HCT116 (cell line): ENCODE measurements around the gene ZNF2. TPM values are rescaled to one million over a fixed set of nuclear protein-coding genes. Genes with fewer than 3 reads are reported as not detected.

ENCODE experiments used
- ATAC-seq: fragments of 200-7000 bp; cut with Tn5 transposase; 2 replicates; pipeline ENCODE4 v1.9.1; 2020; ENCODE audit warnings: mild to moderate bottlenecking, moderate library complexity
- BruUV-seq: library from RNA; stranded (reverse); fragments of 400-500 nt; replicated peaks from 2 replicates; lab custom pipeline; 2021; lab: Mats Ljungman, UMichigan
- CTCF ChIA-PET: fragments of 300-600 bp; sonication (Branson Sonifier 250); formaldehyde crosslinking; loops from one replicate; lab custom pipeline; 2021; ENCODE audit warnings: antibody characterized with exemption; lab: Charles Lee
- POLR2A ChIA-PET: fragments of 300-600, 350-600 bp; sonication (Branson Sonifier 250); formaldehyde crosslinking; loops from one replicate; lab custom pipeline; 2021; ENCODE audit warnings: antibody characterized with exemption; lab: Charles Lee
- RAD21 ChIA-PET, 2 experiments: fragments of 300-600 bp; sonication (Branson Sonifier 250); formaldehyde crosslinking; loops; one replicate each; lab custom pipeline; 2023; ENCODE audit warnings: low total read pairs in 2 of 2; ENCODE audit not compliant: uncharacterized antibody in 2 of 2, unreplicated experiment in 2 of 2, low non-redundant PET in 1 of 2; lab: Charles Lee
- DNase-seq: peaks from one replicate; pipeline ENCODE4 v3.0.0-alpha.2; 2010; ENCODE audit warnings: low read depth, low spot score
- H2AFZ ChIP-seq: fragments of 200-600 bp; shearing (Covaris generic), sonication (generic); 2 replicates; pipeline ENCODE4 v1.6.1; 2017; ENCODE audit warnings: low read depth, mixed run types, mixed read lengths, antibody characterized with exemption, low read length; ENCODE audit not compliant: poor library complexity, severe bottlenecking
- H3K27ac ChIP-seq: 2 replicates; pipeline ENCODE4 v1.5.1; 2012; ENCODE audit warnings: low read depth, low read length
- H3K27me3 ChIP-seq: fragments of 200-600 bp; sonication (generic); 2 replicates; pipeline ENCODE4 v1.6.1; 2016; ENCODE audit warnings: mixed run types, low read length, mixed read lengths; ENCODE audit not compliant: insufficient read depth
- H3K36me3 ChIP-seq, 2 experiments: fragments of 200-500 bp in 1 of 2; fragments of 200-600 bp in 1 of 2; sonication (Bioruptor generic) in 1 of 2; sonication (generic) in 1 of 2; 2 replicates each; pipeline versions ENCODE4 v1.5.1 to v1.6.1; 2014 to 2016; ENCODE audit warnings: low read length in 2 of 2, inconsistent platforms in 1 of 2, mixed read lengths in 1 of 2, mixed run types in 1 of 2; ENCODE audit not compliant: insufficient read depth in 2 of 2, control insufficient read depth in 1 of 2
- H3K4me1 ChIP-seq, 2 experiments: fragments of 200-600 bp in 1 of 2; sonication (generic) in 1 of 2; 2 replicates each; pipeline versions ENCODE4 v1.5.1 to v1.6.1; 2012 to 2017; ENCODE audit warnings: low read length in 2 of 2, inconsistent platforms in 1 of 2, mild to moderate bottlenecking in 1 of 2, mixed read lengths in 1 of 2, mixed run types in 1 of 2, moderate library complexity in 1 of 2; ENCODE audit not compliant: insufficient read depth in 2 of 2, control insufficient read depth in 1 of 2
- H3K4me2 ChIP-seq: fragments of 200-600 bp; sonication (generic); 2 replicates; pipeline ENCODE4 v1.6.1; 2017; ENCODE audit warnings: mixed run types, low read length, mixed read lengths
- H3K4me3 ChIP-seq, 2 experiments: fragments of 200-600 bp in 1 of 2; sonication (generic) in 1 of 2; replicated peaks in 1 of 2; 2 replicates each; pipeline ENCODE4 v1.5.1; 2011 to 2016; ENCODE audit warnings: low read length in 2 of 2, control low read depth in 1 of 2, low read depth in 1 of 2, mild to moderate bottlenecking in 1 of 2, mixed read lengths in 1 of 2, mixed run types in 1 of 2
- H3K79me2 ChIP-seq: fragments of 200-600 bp; sonication (generic); 2 replicates; pipeline ENCODE4 v1.6.1; 2017; ENCODE audit warnings: mild to moderate bottlenecking, mixed run types, low read length, moderate library complexity, mixed read lengths; ENCODE audit not compliant: insufficient read depth
- H3K9ac ChIP-seq: fragments of 200-600 bp; sonication (generic); 2 replicates; pipeline ENCODE4 v1.6.1; 2016; ENCODE audit warnings: low read length, mixed read lengths
- H3K9me2 ChIP-seq: fragments of 200-600 bp; sonication (generic), shearing (Covaris generic); 2 replicates; pipeline ENCODE4 v1.6.1; 2017; ENCODE audit warnings: mixed run types, mild to moderate bottlenecking, moderate library complexity; ENCODE audit not compliant: insufficient read depth
- H3K9me3 ChIP-seq, 2 experiments: fragments of 200-500 bp in 1 of 2; fragments of 200-600 bp in 1 of 2; sonication (Bioruptor generic) in 1 of 2; sonication (generic) in 1 of 2; 2 replicates each; pipeline ENCODE4 v1.6.1; 2014 to 2017; ENCODE audit warnings: low read length in 2 of 2, mixed read lengths in 2 of 2, inconsistent platforms in 1 of 2, low read depth in 1 of 2, mild to moderate bottlenecking in 1 of 2, mixed run types in 1 of 2, moderate library complexity in 1 of 2; ENCODE audit not compliant: control insufficient read depth in 1 of 2, insufficient read depth in 1 of 2
- H4K20me1 ChIP-seq: fragments of 200-600 bp; sonication (generic), shearing (Covaris generic); 2 replicates; pipeline ENCODE4 v1.6.1; 2017; ENCODE audit warnings: mixed run types, mild to moderate bottlenecking, moderate library complexity; ENCODE audit not compliant: insufficient read depth
- CBX3 ChIP-seq: IDR thresholded peaks from 2 replicates; pipeline ENCODE4 v1.6.1; 2012; ENCODE audit warnings: low read depth
- EGR1 ChIP-seq: IDR thresholded peaks from 2 replicates; pipeline ENCODE4 v1.6.1; 2012; ENCODE audit warnings: low read depth
- EZH2phosphoT487 ChIP-seq: fragments of 200-600 bp; IDR thresholded peaks from 2 replicates; pipeline ENCODE4 v1.6.1; 2018; ENCODE audit warnings: antibody characterized with exemption, borderline replicate concordance
- JUND ChIP-seq: IDR thresholded peaks from 2 replicates; pipeline ENCODE4 v1.6.1; 2012
- MAX ChIP-seq: IDR thresholded peaks from 2 replicates; pipeline ENCODE4 v1.6.1; 2012
- POLR2A ChIP-seq: IDR thresholded peaks from 2 replicates; pipeline ENCODE4 v1.7.0; 2011; ENCODE audit warnings: borderline replicate concordance; ENCODE audit not compliant: insufficient read depth, insufficient read length; ENCODE audit errors: extremely low read depth
- POLR2AphosphoS5 ChIP-seq: IDR thresholded peaks from 2 replicates; pipeline ENCODE4 v1.6.1; 2011; ENCODE audit warnings: mild to moderate bottlenecking, low read depth, low read length, moderate library complexity
- SP1 ChIP-seq: IDR thresholded peaks from 2 replicates; pipeline ENCODE4 v1.6.1; 2012; ENCODE audit warnings: low read depth
- TCF7L2 ChIP-seq: IDR thresholded peaks from 2 replicates; pipeline ENCODE4 v1.7.0; 2011; ENCODE audit warnings: borderline replicate concordance, inconsistent platforms; ENCODE audit not compliant: insufficient read depth, insufficient read length; ENCODE audit errors: extremely low read depth
- YY1 ChIP-seq: IDR thresholded peaks from 2 replicates; pipeline ENCODE4 v1.6.1; 2011; ENCODE audit warnings: low read length, low read depth, moderate library complexity, mild to moderate bottlenecking; ENCODE audit not compliant: insufficient replicate concordance; ENCODE audit errors: extremely low read depth
- ZNF274 ChIP-seq: fragments of 200-500 bp; sonication (Bioruptor generic); IDR thresholded peaks from 2 replicates; pipeline ENCODE4 v1.6.1; 2014; ENCODE audit warnings: mild to moderate bottlenecking, low read depth, low read length, inconsistent platforms
- intact Hi-C: fragments of 100-400 bp; cut with micrococcal nuclease; formaldehyde crosslinking; loops from 2 replicates; pipeline ENCODE4 v1.10.0; 2022
- total RNA-seq: library from RNA; stranded (reverse); gene quantifications from one replicate; pipeline ENCODE4 v1.2.1, GENCODE V29; 2021; ENCODE audit not compliant: unreplicated experiment
- TF ChIP-seq, protein P1 (sequence below), 3 experiments: fragments of 200-600 bp in 1 of 3; sonication (generic) in 1 of 3; IDR thresholded peaks in 2 of 3; conservative IDR thresholded peaks in 1 of 3; 2 replicates each; pipeline ENCODE4 v1.5.1; 2012 to 2017; ENCODE audit warnings: low read depth in 2 of 3, low read length in 2 of 3, antibody characterized with exemption in 1 of 3, borderline replicate concordance in 1 of 3, control low read depth in 1 of 3, mild to moderate bottlenecking in 1 of 3, mixed read lengths in 1 of 3, mixed run types in 1 of 3, moderate library complexity in 1 of 3; ENCODE audit not compliant: insufficient read depth in 1 of 3
- TF ChIP-seq, protein P2 (sequence below): IDR thresholded peaks from 2 replicates; pipeline ENCODE4 v1.6.1; 2011; ENCODE audit warnings: mild to moderate bottlenecking, low read length, moderate library complexity; ENCODE audit not compliant: insufficient replicate concordance; ENCODE audit errors: extremely low read depth

Gene ZNF2
- total RNA-seq, 1 experiment from 2014 or later = 3.4 TPM

GRCh38 chr2:95215018-95215612 lies 49.5 kb downstream of the ZNF2 start:
- peak; percentile 97 for TF ChIP-seq ZNF274
- no peak for TF ChIP-seq CBX3
- H3K27ac ChIP-seq = no peak overlapping the region
- H3K9me3 ChIP-seq = peaks cover 46 to 48% of the 10 kb centered on the region in 2 experiments; a peak in 3 of 4 replicates
- POLR2A ChIA-PET = no interaction called here
- intact Hi-C loops = no loop called here
- no peaks in the 10 kb centered on the region for H4K20me1 ChIP-seq
- no peak overlapping the region for H2AFZ ChIP-seq
- H3K9me2 ChIP-seq = no peaks in the 10 kb centered on the region
- ATAC-seq (no peak), DNase-seq (no peak)
- RAD21 ChIA-PET = no interaction called here
- H3K9ac ChIP-seq = no peak overlapping the region
- H3K27me3 ChIP-seq = no peaks in the 10 kb centered on the region
- no peak overlapping the region for H3K4me3 ChIP-seq
- no peaks in the 10 kb centered on the region for H3K4me1 ChIP-seq
- CTCF ChIA-PET = interaction anchor here (2.0 kb wide), 1 partner anchor 17 kb away, joined by 7 read pairs; no protein-coding TSS in a partner anchor
- no TSS peak for BruUV-seq
- no peak overlapping the region for H3K4me2 ChIP-seq
- no peaks in the 10 kb centered on the region for H3K79me2 ChIP-seq
- H3K36me3 ChIP-seq = no peaks in the 10 kb centered on the region; a peak in 1 of 4 replicates

DNA sequence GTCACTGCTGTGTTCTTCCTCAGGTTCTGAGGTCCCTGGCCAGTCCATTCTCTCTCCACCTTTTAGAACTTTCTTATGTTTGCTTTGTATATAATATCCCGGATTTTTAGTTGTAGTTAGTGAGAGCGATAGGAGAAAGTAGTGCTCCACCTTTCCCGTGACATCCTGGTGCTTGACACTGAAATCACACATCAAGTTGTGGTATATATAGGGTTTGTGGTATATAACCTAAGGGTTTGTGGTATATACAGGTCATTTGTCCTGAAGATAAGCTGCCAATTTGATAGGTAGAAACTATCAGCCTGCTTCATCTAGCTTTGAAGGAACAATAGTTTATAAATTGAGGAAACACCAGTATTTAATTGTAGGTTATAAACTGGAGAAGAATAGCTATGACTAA lies 54.8 kb downstream of the ZNF2 start:
- H3K4me2 ChIP-seq = no peak overlapping the region
- H3K9me2 ChIP-seq = no peaks in the 10 kb centered on the region
- H3K36me3 ChIP-seq = no peaks in the 10 kb centered on the region
- H3K4me3 ChIP-seq = no peak overlapping the region
- no peaks in the 10 kb centered on the region for H3K4me1 ChIP-seq
- POLR2A ChIA-PET = no interaction called here
- RAD21 ChIA-PET = no interaction called here
- ATAC-seq (no peak), DNase-seq (no peak)
- H3K9ac ChIP-seq = no peak overlapping the region
- CTCF ChIA-PET = no interaction called here
- H3K27me3 ChIP-seq = no peaks in the 10 kb centered on the region
- H3K9me3 ChIP-seq = peaks cover 18 to 22% of the 10 kb centered on the region in 2 experiments; a peak in 3 of 4 replicates
- H3K27ac ChIP-seq = no peak overlapping the region
- no TSS peak for BruUV-seq
- H4K20me1 ChIP-seq = no peaks in the 10 kb centered on the region
- H3K79me2 ChIP-seq = no peaks in the 10 kb centered on the region
- no peak overlapping the region for H2AFZ ChIP-seq
- intact Hi-C loops = no loop called here
- no peak for TF ChIP-seq YY1
- TF ChIP-seq, protein P1, sequence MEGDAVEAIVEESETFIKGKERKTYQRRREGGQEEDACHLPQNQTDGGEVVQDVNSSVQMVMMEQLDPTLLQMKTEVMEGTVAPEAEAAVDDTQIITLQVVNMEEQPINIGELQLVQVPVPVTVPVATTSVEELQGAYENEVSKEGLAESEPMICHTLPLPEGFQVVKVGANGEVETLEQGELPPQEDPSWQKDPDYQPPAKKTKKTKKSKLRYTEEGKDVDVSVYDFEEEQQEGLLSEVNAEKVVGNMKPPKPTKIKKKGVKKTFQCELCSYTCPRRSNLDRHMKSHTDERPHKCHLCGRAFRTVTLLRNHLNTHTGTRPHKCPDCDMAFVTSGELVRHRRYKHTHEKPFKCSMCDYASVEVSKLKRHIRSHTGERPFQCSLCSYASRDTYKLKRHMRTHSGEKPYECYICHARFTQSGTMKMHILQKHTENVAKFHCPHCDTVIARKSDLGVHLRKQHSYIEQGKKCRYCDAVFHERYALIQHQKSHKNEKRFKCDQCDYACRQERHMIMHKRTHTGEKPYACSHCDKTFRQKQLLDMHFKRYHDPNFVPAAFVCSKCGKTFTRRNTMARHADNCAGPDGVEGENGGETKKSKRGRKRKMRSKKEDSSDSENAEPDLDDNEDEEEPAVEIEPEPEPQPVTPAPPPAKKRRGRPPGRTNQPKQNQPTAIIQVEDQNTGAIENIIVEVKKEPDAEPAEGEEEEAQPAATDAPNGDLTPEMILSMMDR (IDR thresholded peaks at IDR 0.05 in 2 of 3, conservative IDR thresholded peaks at IDR 0.05 in 1 of 3; ENCODE audit: borderline replicate concordance in 1 of 3, insufficient read depth in 1 of 3, low read depth in 2 of 3, low read length in 2 of 3) = no peak
- no peak for TF ChIP-seq SP1
- no peak for TF ChIP-seq ZNF274
- no peak for TF ChIP-seq POLR2AphosphoS5
- TF ChIP-seq POLR2A = no peak
- TF ChIP-seq MAX = no peak
- TF ChIP-seq EZH2phosphoT487 = no peak
- TF ChIP-seq, protein P2, sequence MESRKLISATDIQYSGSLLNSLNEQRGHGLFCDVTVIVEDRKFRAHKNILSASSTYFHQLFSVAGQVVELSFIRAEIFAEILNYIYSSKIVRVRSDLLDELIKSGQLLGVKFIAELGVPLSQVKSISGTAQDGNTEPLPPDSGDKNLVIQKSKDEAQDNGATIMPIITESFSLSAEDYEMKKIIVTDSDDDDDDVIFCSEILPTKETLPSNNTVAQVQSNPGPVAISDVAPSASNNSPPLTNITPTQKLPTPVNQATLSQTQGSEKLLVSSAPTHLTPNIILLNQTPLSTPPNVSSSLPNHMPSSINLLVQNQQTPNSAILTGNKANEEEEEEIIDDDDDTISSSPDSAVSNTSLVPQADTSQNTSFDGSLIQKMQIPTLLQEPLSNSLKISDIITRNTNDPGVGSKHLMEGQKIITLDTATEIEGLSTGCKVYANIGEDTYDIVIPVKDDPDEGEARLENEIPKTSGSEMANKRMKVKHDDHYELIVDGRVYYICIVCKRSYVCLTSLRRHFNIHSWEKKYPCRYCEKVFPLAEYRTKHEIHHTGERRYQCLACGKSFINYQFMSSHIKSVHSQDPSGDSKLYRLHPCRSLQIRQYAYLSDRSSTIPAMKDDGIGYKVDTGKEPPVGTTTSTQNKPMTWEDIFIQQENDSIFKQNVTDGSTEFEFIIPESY = no peak
- no peak for TF ChIP-seq JUND
- no peak for TF ChIP-seq TCF7L2
- no peak for TF ChIP-seq EGR1
